CD14-positive monocyte (primary cell): ENCODE data around the gene YIPF4. TPM values are rescaled to one million over a fixed set of nuclear protein-coding genes. Genes with fewer than 3 reads are reported as not detected.

Experiments
- DNase-seq, 3 donors: peaks; one replicate each; pipeline ENCODE4 v3.0.0-alpha.2; 2011 to 2022
- H2AFZ ChIP-seq: 2 replicates; pipeline ENCODE4 v1.6.0; 2012; ENCODE audit warnings: mild to moderate bottlenecking, low read depth, low read length, inconsistent platforms; ENCODE audit not compliant: insufficient read depth, poor library complexity, severe bottlenecking
- H3K27ac ChIP-seq, 2 donors: 1 replicate in 1 of 2; 2 replicates in 1 of 2; pipeline ENCODE4 v1.5.1; 2012 to 2013; ENCODE audit warnings: low read length in 2 of 2, control low read depth in 1 of 2, inconsistent platforms in 1 of 2, low read depth in 1 of 2, mild to moderate bottlenecking in 1 of 2
- H3K27me3 ChIP-seq, 2 donors: one replicate each; pipeline versions ENCODE4 v1.6.0 to v1.6.1; 2011 to 2013; ENCODE audit warnings: low read length in 2 of 2; ENCODE audit not compliant: control insufficient read depth in 2 of 2, insufficient read depth in 2 of 2
- H3K36me3 ChIP-seq, 2 donors: replicated peaks in 1 of 2; 1 replicate in 1 of 2; 2 replicates in 1 of 2; pipeline versions ENCODE4 v1.5.1 to v1.6.1; 2012 to 2013; ENCODE audit warnings: low read length in 2 of 2, control low read depth in 1 of 2, inconsistent platforms in 1 of 2, mild to moderate bottlenecking in 1 of 2; ENCODE audit not compliant: insufficient read depth in 2 of 2, control insufficient read depth in 1 of 2
- H3K4me1 ChIP-seq, 2 donors: 1 replicate in 1 of 2; 2 replicates in 1 of 2; pipeline versions ENCODE4 v1.5.1 to v1.6.1; 2012 to 2013; ENCODE audit warnings: low read length in 2 of 2, control low read depth in 1 of 2, inconsistent platforms in 1 of 2, mild to moderate bottlenecking in 1 of 2, moderate library complexity in 1 of 2; ENCODE audit not compliant: insufficient read depth in 2 of 2, control insufficient read depth in 1 of 2
- H3K4me2 ChIP-seq: replicated peaks from 2 replicates; pipeline ENCODE3; 2012; ENCODE audit warnings: low read length, moderate library complexity, mild to moderate bottlenecking; ENCODE audit not compliant: poor library complexity, severe bottlenecking; ENCODE audit errors: extremely low read depth
- H3K4me3 ChIP-seq, 3 experiments: fragments of 200-600 bp in 1 of 3; sonication (generic) in 1 of 3; replicated peaks in 1 of 3; 1 replicate in 2 of 3; 2 replicates in 1 of 3; pipeline ENCODE4 v1.5.1; 2011 to 2013; ENCODE audit warnings: low read length in 3 of 3, mild to moderate bottlenecking in 3 of 3, control low read depth in 2 of 3, low read depth in 2 of 3, inconsistent platforms in 1 of 3, moderate library complexity in 1 of 3
- H3K79me2 ChIP-seq: 2 replicates; pipeline ENCODE4 v1.6.0; 2012; ENCODE audit warnings: mild to moderate bottlenecking, control low read depth, inconsistent platforms, low read length, moderate library complexity; ENCODE audit not compliant: insufficient read depth
- H3K9ac ChIP-seq: 2 replicates; pipeline ENCODE4 v1.6.0; 2017; ENCODE audit warnings: low read length, mild to moderate bottlenecking; ENCODE audit not compliant: insufficient read depth, poor library complexity, severe bottlenecking
- H3K9me3 ChIP-seq, 2 donors: replicated peaks in 1 of 2; 1 replicate in 1 of 2; 2 replicates in 1 of 2; pipeline versions ENCODE4 v1.5.1 to v1.6.1; 2012 to 2013; ENCODE audit warnings: low read length in 2 of 2, control low read depth in 1 of 2; ENCODE audit not compliant: control insufficient read depth in 1 of 2, insufficient read depth in 1 of 2
- H4K20me1 ChIP-seq: 2 replicates; pipeline ENCODE4 v1.6.0; 2012; ENCODE audit warnings: mild to moderate bottlenecking, low read length, control low read depth, moderate library complexity; ENCODE audit not compliant: insufficient read depth
- H3K27ac Mint-ChIP-seq, 7 donors: one replicate each; pipeline ENCODE4 v1.8.0; 2020; ENCODE audit warnings: mild to moderate bottlenecking in 7 of 7, mixed read lengths in 7 of 7, moderate library complexity in 6 of 7, inconsistent platforms in 2 of 7
- H3K27me3 Mint-ChIP-seq, 3 donors: one replicate each; pipeline ENCODE4 v1.8.0; 2021 to 2022; ENCODE audit warnings: low read depth in 3 of 3, mild to moderate bottlenecking in 3 of 3, mixed read lengths in 3 of 3, moderate library complexity in 3 of 3, inconsistent platforms in 1 of 3
- H3K36me3 Mint-ChIP-seq, 2 donors: one replicate each; pipeline ENCODE4 v1.8.0; 2020; ENCODE audit warnings: mixed read lengths in 2 of 2, inconsistent platforms in 1 of 2, mild to moderate bottlenecking in 1 of 2
- H3K4me1 Mint-ChIP-seq: one replicate; pipeline ENCODE4 v1.8.0; 2020; ENCODE audit warnings: mild to moderate bottlenecking, mixed read lengths
- H3K4me3 Mint-ChIP-seq, 2 donors: one replicate each; pipeline ENCODE4 v1.8.0; 2020; ENCODE audit warnings: mild to moderate bottlenecking in 2 of 2, mixed read lengths in 2 of 2, moderate library complexity in 1 of 2
- H3K9me3 Mint-ChIP-seq, 7 donors: one replicate each; pipeline ENCODE4 v1.8.0; 2020 to 2022; ENCODE audit warnings: mixed read lengths in 7 of 7, mild to moderate bottlenecking in 6 of 7, moderate library complexity in 6 of 7, inconsistent platforms in 2 of 7
- WGBS: methylation state at CpG from one replicate; pipeline ENCODE4 v1.1.5; 2013; ENCODE audit warnings: missing lambda C conversion rate; ENCODE audit not compliant: insufficient coverage; 5-methylcytosine and 5-hydroxymethylcytosine counted together
- intact Hi-C, 2 donors: fragments of 100-400 bp; cut with micrococcal nuclease; formaldehyde crosslinking; loops; one replicate each; pipeline versions ENCODE4 v1.15.0 to v1.15.1; 2023
- polyA plus RNA-seq, 3 donors: library from polyadenylated mRNA; depleted of rRNA in 1 of 3; unstranded in 2 of 3; stranded (reverse) in 1 of 3; fragments of 300-500 nt in 2 of 3; fragments of >200 nt in 1 of 3; fragmentation: Illumina TruSeq in 2 of 3; gene quantifications; 1 replicate in 2 of 3; 2 replicates in 1 of 3; pipeline ENCODE4 v1.2.3, GENCODE V29; 2012 to 2021
- TF ChIP-seq, protein P1 (sequence below): fragments of 200-600 bp; IDR thresholded peaks from one replicate; pipeline ENCODE4 v1.8.0; 2022; ENCODE audit warnings: antibody characterized with exemption, mild to moderate bottlenecking

Gene YIPF4
- polyA plus RNA-seq, 3 donors = 1.5 to 25.7 (median 20.0) TPM

DNA sequence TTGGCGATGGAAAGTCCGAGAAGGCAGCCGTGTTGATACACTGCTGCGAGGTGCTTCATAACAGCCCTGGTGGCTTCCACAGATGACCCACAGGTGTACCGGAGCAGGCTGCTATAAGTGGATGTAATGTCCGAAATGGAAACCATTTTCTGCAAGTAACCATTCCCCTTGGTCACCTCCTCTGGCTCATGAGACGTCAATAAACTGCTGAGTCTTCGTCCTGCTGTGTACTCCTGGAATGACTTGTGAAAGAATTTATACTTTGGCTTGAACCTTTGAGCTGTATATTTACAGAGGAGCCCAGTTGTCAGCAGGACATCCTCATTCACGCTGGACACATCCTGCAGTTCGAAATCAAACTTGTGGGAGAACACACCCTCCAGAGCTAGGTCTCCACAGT is 27.4 kb upstream of the YIPF4 start:
- Histone ChIP-seq H3K4me2 (no peak overlapping the region), H3K9ac (no peak overlapping the region), H3K79me2 (peaks cover 74% of the 10 kb centered on the region), H3K27me3 (no peaks in the 10 kb centered on the region), H3K36me3 (peaks cover 81 to 95% of the 10 kb centered on the region in 2 donors), H3K4me3 (no peak overlapping the region), H3K27ac (no peak overlapping the region), H4K20me1 (peaks cover 98% of the 10 kb centered on the region), H3K4me1 (no peaks in the 10 kb centered on the region), H2AFZ (no peak overlapping the region), H3K9me3 (no peaks in the 10 kb centered on the region)
- TF ChIP-seq, protein P1, sequence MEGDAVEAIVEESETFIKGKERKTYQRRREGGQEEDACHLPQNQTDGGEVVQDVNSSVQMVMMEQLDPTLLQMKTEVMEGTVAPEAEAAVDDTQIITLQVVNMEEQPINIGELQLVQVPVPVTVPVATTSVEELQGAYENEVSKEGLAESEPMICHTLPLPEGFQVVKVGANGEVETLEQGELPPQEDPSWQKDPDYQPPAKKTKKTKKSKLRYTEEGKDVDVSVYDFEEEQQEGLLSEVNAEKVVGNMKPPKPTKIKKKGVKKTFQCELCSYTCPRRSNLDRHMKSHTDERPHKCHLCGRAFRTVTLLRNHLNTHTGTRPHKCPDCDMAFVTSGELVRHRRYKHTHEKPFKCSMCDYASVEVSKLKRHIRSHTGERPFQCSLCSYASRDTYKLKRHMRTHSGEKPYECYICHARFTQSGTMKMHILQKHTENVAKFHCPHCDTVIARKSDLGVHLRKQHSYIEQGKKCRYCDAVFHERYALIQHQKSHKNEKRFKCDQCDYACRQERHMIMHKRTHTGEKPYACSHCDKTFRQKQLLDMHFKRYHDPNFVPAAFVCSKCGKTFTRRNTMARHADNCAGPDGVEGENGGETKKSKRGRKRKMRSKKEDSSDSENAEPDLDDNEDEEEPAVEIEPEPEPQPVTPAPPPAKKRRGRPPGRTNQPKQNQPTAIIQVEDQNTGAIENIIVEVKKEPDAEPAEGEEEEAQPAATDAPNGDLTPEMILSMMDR = no peak
- 100% methylated on average over 7 of the region's 10 CpGs for WGBS
- no peak overlapping the region for H3K4me3 Mint-ChIP-seq
- H3K27me3 Mint-ChIP-seq = peaks cover 0 to 1% (median 0%) of the 10 kb centered on the region in 3 donors
- no peak overlapping the region for H3K27ac Mint-ChIP-seq
- H3K36me3 Mint-ChIP-seq = peaks cover 77 to 89% of the 10 kb centered on the region in 2 donors
- intact Hi-C loops = no loop called here
- H3K4me1 Mint-ChIP-seq = peaks cover 9% of the 10 kb centered on the region
- H3K9me3 Mint-ChIP-seq = no peaks in the 10 kb centered on the region
- DNase-seq = no peak

DNA sequence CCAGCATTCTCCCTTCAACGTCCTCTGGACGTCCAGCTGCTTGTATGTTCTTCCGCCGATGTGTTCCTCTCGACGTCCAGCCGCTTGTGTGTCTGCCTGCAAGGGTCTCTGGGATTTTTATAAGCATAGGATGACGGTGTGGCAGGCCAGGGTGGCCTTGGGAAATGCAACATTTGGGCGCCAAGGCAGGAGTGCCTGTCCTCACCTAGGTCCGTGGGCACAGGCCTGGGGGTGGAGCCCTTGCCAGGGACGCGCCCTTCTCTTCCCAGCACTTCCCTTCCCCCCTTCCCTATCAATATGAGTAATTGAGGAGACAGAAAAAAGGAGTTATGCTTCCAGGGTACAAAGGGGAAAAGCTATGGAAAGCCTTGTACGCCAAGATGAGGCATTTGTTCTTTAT is 19.5 kb upstream of the YIPF4 start:
- TF ChIP-seq, protein P1 = no peak
- no peak overlapping the region for H3K9ac ChIP-seq
- no peak overlapping the region for H2AFZ ChIP-seq
- H3K4me2 ChIP-seq = no peak overlapping the region
- Mint-ChIP-seq H3K27ac (peak overlapping the region in 5 of 7 donors; percentile 31 to 67 (median 54)), H3K36me3 (peaks cover 60 to 74% of the 10 kb centered on the region in 2 donors), H3K27me3 (peaks cover 0 to 1% (median 1%) of the 10 kb centered on the region in 3 donors), H3K4me1 (peaks cover 37% of the 10 kb centered on the region), H3K9me3 (peaks cover 0 to 2% (median 0%) of the 10 kb centered on the region in 7 donors), H3K4me3 (no peak overlapping the region)
- peaks cover 88% of the 10 kb centered on the region for H3K79me2 ChIP-seq
- intact Hi-C loops = loop anchor here (5.0 kb wide), 1 partner anchor 39 kb away; no protein-coding TSS in a partner anchor
- H3K4me3 ChIP-seq = no peak overlapping the region
- peaks cover 73% of the 10 kb centered on the region for H4K20me1 ChIP-seq
- peaks cover 43 to 72% of the 10 kb centered on the region in 2 donors for H3K36me3 ChIP-seq
- H3K9me3 ChIP-seq = no peaks in the 10 kb centered on the region
- H3K27ac ChIP-seq = peak overlapping the region in 1 of 2 donors; percentile 45
- H3K4me1 ChIP-seq = peaks cover 21 to 35% of the 10 kb centered on the region in 2 donors
- WGBS = 100% methylated on average over 9 of the region's 13 CpGs
- no peaks in the 10 kb centered on the region for H3K27me3 ChIP-seq
- DNase-seq = no peak
